SK-N-SH (cell line): ENCODE results near the gene GCN1. TPM values are rescaled to one million over a fixed set of nuclear protein-coding genes. Genes with fewer than 3 reads are reported as not detected.

ENCODE experiments used
- CTCF ChIA-PET: fragments of 300-600, 350-600 bp; formaldehyde crosslinking; extraction: SDS; loops from one replicate; lab custom pipeline; 2021; lab: Yijun Ruan, JAX
- POLR2A ChIA-PET: fragments of 350-600 bp; sonication (Branson Sonifier 250); formaldehyde crosslinking; extraction: SDS; loops from one replicate; lab custom pipeline; 2020; ENCODE audit warnings: antibody characterized with exemption, inconsistent platforms; lab: Yijun Ruan, JAX
- DNase-seq: peaks from one replicate; pipeline ENCODE4 v3.0.0; 2012
- H2AFZ ChIP-seq: fragments of 200-600 bp; sonication (generic); 2 replicates; pipeline ENCODE4 v1.8.1; 2016; ENCODE audit warnings: antibody characterized with exemption, mild to moderate bottlenecking, low read depth
- H3F3A ChIP-seq: fragments of 200-600 bp; sonication (generic); replicated peaks from 2 replicates; pipeline ENCODE3; 2016; ENCODE audit warnings: antibody characterized with exemption, mild to moderate bottlenecking; ENCODE audit not compliant: insufficient read depth
- H3K27ac ChIP-seq, 2 experiments: fragments of 200-500 bp in 1 of 2; fragments of 200-600 bp in 1 of 2; sonication (Bioruptor generic) in 1 of 2; sonication (generic), shearing (Covaris generic) in 1 of 2; 2 replicates each; pipeline versions ENCODE4 v1.5.1 to v1.6.1; 2014 to 2016; ENCODE audit warnings: low read depth in 2 of 2, inconsistent platforms in 1 of 2, low read length in 1 of 2, mild to moderate bottlenecking in 1 of 2, mixed read lengths in 1 of 2
- H3K27me3 ChIP-seq: fragments of 200-600 bp; sonication (generic), shearing (Covaris generic); 2 replicates; pipeline ENCODE4 v1.6.1; 2016; ENCODE audit warnings: mixed run types; ENCODE audit not compliant: insufficient read depth
- H3K36me3 ChIP-seq, 2 experiments: fragments of 200-500 bp in 1 of 2; fragments of 200-600 bp in 1 of 2; sonication (Bioruptor generic) in 1 of 2; sonication (generic) in 1 of 2; replicated peaks in 1 of 2; 2 replicates each; pipeline versions ENCODE3 to v1.5.1; 2014 to 2016; ENCODE audit warnings: low read length in 1 of 2, mild to moderate bottlenecking in 1 of 2; ENCODE audit not compliant: insufficient read depth in 2 of 2, control insufficient read depth in 1 of 2
- H3K4me1 ChIP-seq, 2 experiments: fragments of 200-500 bp in 1 of 2; fragments of 200-600 bp in 1 of 2; sonication (Bioruptor generic) in 1 of 2; sonication (generic), shearing (Covaris generic) in 1 of 2; 2 replicates each; pipeline versions ENCODE4 v1.5.1 to v1.6.1; 2014 to 2016; ENCODE audit warnings: low read depth in 1 of 2, low read length in 1 of 2, mixed run types in 1 of 2; ENCODE audit not compliant: insufficient read depth in 2 of 2, control insufficient read depth in 1 of 2
- H3K4me2 ChIP-seq: fragments of 200-600 bp; sonication (generic), shearing (Covaris generic); 2 replicates; pipeline ENCODE4 v1.6.1; 2017; ENCODE audit warnings: mixed run types
- H3K4me3 ChIP-seq, 2 experiments: fragments of 200-500 bp in 1 of 2; fragments of 200-600 bp in 1 of 2; sonication (Bioruptor generic) in 1 of 2; sonication (generic), shearing (Covaris generic) in 1 of 2; 2 replicates each; pipeline versions ENCODE4 v1.5.1 to v1.8.1; 2014 to 2016; ENCODE audit warnings: low read depth in 2 of 2, inconsistent platforms in 1 of 2, low read length in 1 of 2, mild to moderate bottlenecking in 1 of 2, mixed read lengths in 1 of 2, moderate library complexity in 1 of 2
- H3K79me2 ChIP-seq: fragments of 200-600 bp; sonication (generic); 2 replicates; pipeline ENCODE4 v1.8.1; 2017; ENCODE audit warnings: mild to moderate bottlenecking; ENCODE audit not compliant: insufficient read depth
- H3K9ac ChIP-seq: fragments of 200-600 bp; sonication (generic); 2 replicates; pipeline ENCODE4 v1.6.1; 2017; ENCODE audit warnings: mixed run types
- H3K9me2 ChIP-seq: fragments of 200-600 bp; sonication (generic); 2 replicates; pipeline ENCODE4 v1.6.1; 2017; ENCODE audit warnings: mixed run types
- H3K9me3 ChIP-seq: fragments of 200-600 bp; sonication (generic); 2 replicates; pipeline ENCODE4 v1.6.1; 2017; ENCODE audit warnings: mixed run types, mild to moderate bottlenecking, moderate library complexity
- H4K20me1 ChIP-seq: fragments of 200-600 bp; sonication (generic); 2 replicates; pipeline ENCODE4 v1.6.1; 2017; ENCODE audit warnings: mild to moderate bottlenecking, mixed run types; ENCODE audit not compliant: insufficient read depth
- CHD2 ChIP-seq: fragments of 150-350 bp; IDR thresholded peaks from 2 replicates; pipeline ENCODE4 v1.6.1; 2018; ENCODE audit warnings: low read length; ENCODE audit not compliant: partially characterized antibody
- ELF1 ChIP-seq: IDR thresholded peaks from 2 replicates; pipeline ENCODE4 v1.4.0; 2012
- EP300 ChIP-seq, 2 experiments: IDR thresholded peaks; 2 replicates each; pipeline versions ENCODE4 v1.4.0 to v1.6.1; 2012; ENCODE audit warnings: borderline replicate concordance in 1 of 2, low read depth in 1 of 2, low read length in 1 of 2
- GATA2 ChIP-seq: sonication (generic); formaldehyde crosslinking; IDR thresholded peaks from 2 replicates; pipeline ENCODE4 v1.5.0; 2020; ENCODE audit warnings: mild to moderate bottlenecking, missing genetic modification reagents
- JUND ChIP-seq: IDR thresholded peaks from 2 replicates; pipeline ENCODE4 v1.4.0; 2012
- NFIC ChIP-seq: IDR thresholded peaks from 2 replicates; pipeline ENCODE4 v1.4.0; 2012; ENCODE audit warnings: borderline replicate concordance
- PBX3 ChIP-seq: IDR thresholded peaks from 2 replicates; pipeline ENCODE4; 2012
- POLR2AphosphoS5 ChIP-seq: IDR thresholded peaks from 2 replicates; pipeline ENCODE4 v1.6.1; 2012; ENCODE audit warnings: low read depth, low read length
- RAD21 ChIP-seq: IDR thresholded peaks from 2 replicates; pipeline ENCODE4 v1.6.1; 2012; ENCODE audit warnings: mild to moderate bottlenecking, low read length
- RXRA ChIP-seq: IDR thresholded peaks from 2 replicates; pipeline ENCODE4 v1.4.0; 2012; ENCODE audit warnings: low read depth, mild to moderate bottlenecking, borderline replicate concordance
- SMC3 ChIP-seq: IDR thresholded peaks from 2 replicates; pipeline ENCODE4 v1.6.1; 2012; ENCODE audit warnings: low read depth, low read length, improper control_type of control experiment
- WGBS: methylation state at CpG from one replicate; pipeline ENCODE4 v1.1.6; 2017; ENCODE audit warnings: low lambda C conversion rate; 5-methylcytosine and 5-hydroxymethylcytosine counted together
- polyA plus RNA-seq, 3 experiments: library from polyadenylated mRNA; depleted of rRNA; stranded (reverse); fragments of >200 nt; gene quantifications; 2 replicates each; pipeline ENCODE4 v1.2.3, GENCODE V29; 2012
- TF ChIP-seq, protein P1 (sequence below): IDR thresholded peaks from 2 replicates; pipeline ENCODE4 v1.4.0; 2012; ENCODE audit warnings: low read depth, borderline replicate concordance
- TF ChIP-seq, protein P2 (sequence below): fragments of 150-350 bp; IDR thresholded peaks from 2 replicates; pipeline ENCODE4 v1.6.1; 2016; ENCODE audit warnings: mild to moderate bottlenecking, low read depth, low read length
- TF ChIP-seq, protein P3 (sequence below): IDR thresholded peaks from 2 replicates; pipeline ENCODE4 v1.4.0; 2012; ENCODE audit warnings: low read depth, borderline replicate concordance

Gene GCN1
- polyA plus RNA-seq, 1 of the 3 experiments (the other 2 are of a cell fraction): 54.4 TPM

DNA sequence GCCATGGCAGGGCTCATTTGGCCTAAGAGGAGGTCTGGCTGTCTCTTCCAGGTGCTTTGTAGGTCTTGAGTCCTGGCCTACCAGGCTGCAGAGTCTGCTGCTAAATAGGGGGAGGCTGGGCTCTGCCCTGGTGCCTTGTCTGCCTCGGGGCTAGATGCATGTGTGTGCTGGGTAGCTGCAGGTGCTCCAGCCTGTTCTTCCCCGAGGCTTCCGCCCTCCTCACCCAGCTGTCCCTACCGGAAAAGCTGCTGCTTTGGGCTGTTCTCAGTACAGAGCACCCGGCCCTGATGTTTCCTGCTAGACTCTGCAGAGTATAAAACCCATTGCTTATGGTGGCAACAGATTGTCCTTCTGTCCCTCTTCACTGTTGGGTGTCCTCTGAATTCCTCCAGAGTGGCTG, 115.6 kb downstream of the GCN1 start:
- Histone ChIP-seq H3K9me2 (no peaks in the 10 kb centered on the region), H3K27me3 (no peaks in the 10 kb centered on the region; the same call in 1 of the 2 replicates), H3K36me3 (no peaks in the 10 kb centered on the region), H3K27ac (no peak overlapping the region), H3K4me1 (no peaks in the 10 kb centered on the region; a peak in 1 of 4 replicates), H3F3A (no peaks in the 10 kb centered on the region), H3K79me2 (no peaks in the 10 kb centered on the region), H2AFZ (no peak overlapping the region), H3K9me3 (no peaks in the 10 kb centered on the region), H4K20me1 (no peaks in the 10 kb centered on the region), H3K4me3 (no peak overlapping the region), H3K9ac (no peak overlapping the region), H3K4me2 (no peak overlapping the region)
- POLR2A ChIA-PET: no interaction called here
- DNase-seq: no peak
- no peak for TF ChIP-seq RAD21
- no peak for TF ChIP-seq CHD2
- no peak for TF ChIP-seq GATA2 (CRISPR knock-in tag)
- no peak for TF ChIP-seq JUND
- no peak for TF ChIP-seq POLR2AphosphoS5
- TF ChIP-seq, protein P1, sequence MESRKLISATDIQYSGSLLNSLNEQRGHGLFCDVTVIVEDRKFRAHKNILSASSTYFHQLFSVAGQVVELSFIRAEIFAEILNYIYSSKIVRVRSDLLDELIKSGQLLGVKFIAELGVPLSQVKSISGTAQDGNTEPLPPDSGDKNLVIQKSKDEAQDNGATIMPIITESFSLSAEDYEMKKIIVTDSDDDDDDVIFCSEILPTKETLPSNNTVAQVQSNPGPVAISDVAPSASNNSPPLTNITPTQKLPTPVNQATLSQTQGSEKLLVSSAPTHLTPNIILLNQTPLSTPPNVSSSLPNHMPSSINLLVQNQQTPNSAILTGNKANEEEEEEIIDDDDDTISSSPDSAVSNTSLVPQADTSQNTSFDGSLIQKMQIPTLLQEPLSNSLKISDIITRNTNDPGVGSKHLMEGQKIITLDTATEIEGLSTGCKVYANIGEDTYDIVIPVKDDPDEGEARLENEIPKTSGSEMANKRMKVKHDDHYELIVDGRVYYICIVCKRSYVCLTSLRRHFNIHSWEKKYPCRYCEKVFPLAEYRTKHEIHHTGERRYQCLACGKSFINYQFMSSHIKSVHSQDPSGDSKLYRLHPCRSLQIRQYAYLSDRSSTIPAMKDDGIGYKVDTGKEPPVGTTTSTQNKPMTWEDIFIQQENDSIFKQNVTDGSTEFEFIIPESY: no peak
- TF ChIP-seq EP300 (IDR thresholded peaks at IDR 0.05; ENCODE audit: borderline replicate concordance in 1 of 2, low read depth in 1 of 2, low read length in 1 of 2): no peak
- TF ChIP-seq, protein P2, sequence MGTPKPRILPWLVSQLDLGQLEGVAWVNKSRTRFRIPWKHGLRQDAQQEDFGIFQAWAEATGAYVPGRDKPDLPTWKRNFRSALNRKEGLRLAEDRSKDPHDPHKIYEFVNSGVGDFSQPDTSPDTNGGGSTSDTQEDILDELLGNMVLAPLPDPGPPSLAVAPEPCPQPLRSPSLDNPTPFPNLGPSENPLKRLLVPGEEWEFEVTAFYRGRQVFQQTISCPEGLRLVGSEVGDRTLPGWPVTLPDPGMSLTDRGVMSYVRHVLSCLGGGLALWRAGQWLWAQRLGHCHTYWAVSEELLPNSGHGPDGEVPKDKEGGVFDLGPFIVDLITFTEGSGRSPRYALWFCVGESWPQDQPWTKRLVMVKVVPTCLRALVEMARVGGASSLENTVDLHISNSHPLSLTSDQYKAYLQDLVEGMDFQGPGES: no peak
- TF ChIP-seq NFIC: no peak
- no peak for TF ChIP-seq PBX3
- no peak for TF ChIP-seq RXRA
- TF ChIP-seq SMC3: no peak
- TF ChIP-seq, protein P3, sequence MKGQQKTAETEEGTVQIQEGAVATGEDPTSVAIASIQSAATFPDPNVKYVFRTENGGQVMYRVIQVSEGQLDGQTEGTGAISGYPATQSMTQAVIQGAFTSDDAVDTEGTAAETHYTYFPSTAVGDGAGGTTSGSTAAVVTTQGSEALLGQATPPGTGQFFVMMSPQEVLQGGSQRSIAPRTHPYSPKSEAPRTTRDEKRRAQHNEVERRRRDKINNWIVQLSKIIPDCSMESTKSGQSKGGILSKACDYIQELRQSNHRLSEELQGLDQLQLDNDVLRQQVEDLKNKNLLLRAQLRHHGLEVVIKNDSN: no peak
- no peak for TF ChIP-seq ELF1
- 53% methylated on average over 5 of the region's 5 CpGs for WGBS
- CTCF ChIA-PET: interaction anchor here (1.3 to 1.4 kb wide), 2 partner anchors 8 to 31 kb away, joined by 4 to 6 read pairs; no protein-coding TSS in a partner anchor
